Neuron (in vitro differentiated cells): ENCODE data around the gene FUBP3.

Experiments
- H2AFZ ChIP-seq: one replicate; pipeline ENCODE4 v1.6.1; 2013; ENCODE audit warnings: low read depth, mild to moderate bottlenecking, inconsistent platforms, low read length, moderate library complexity
- H3K27me3 ChIP-seq: one replicate; pipeline ENCODE4 v1.6.1; 2013; ENCODE audit warnings: low read length; ENCODE audit not compliant: insufficient read depth
- H3K36me3 ChIP-seq: one replicate; pipeline ENCODE4 v1.6.1; 2013; ENCODE audit warnings: low read length; ENCODE audit not compliant: insufficient read depth
- H3K4me1 ChIP-seq: one replicate; pipeline ENCODE4 v1.6.1; 2013; ENCODE audit warnings: low read length; ENCODE audit not compliant: insufficient read depth
- H3K4me3 ChIP-seq: 2 replicates; pipeline ENCODE4 v1.5.1; 2013; ENCODE audit warnings: mild to moderate bottlenecking, low read length, moderate library complexity
- H3K9me3 ChIP-seq: one replicate; pipeline ENCODE4 v1.6.1; 2013; ENCODE audit warnings: low read length

FUBP3 gene

DNA sequence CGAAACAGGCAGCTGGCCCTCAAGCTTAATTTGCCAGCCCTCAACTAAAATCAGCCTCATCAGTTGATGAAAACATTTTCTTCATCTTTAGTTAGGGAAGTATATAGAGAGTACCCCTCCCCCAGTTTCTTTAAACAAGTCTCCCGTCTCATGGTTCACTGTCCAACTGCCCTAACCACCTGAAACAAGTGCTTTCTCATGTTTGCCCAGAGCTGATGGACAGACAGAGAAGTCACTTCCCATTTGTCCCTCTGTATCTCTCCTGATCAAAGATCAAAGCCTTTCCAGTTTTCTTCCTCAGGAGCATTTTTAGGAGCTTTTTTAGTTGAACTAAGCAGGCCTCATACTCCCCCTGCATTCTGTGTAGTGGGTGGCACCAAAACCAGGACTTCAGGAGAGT is 21.7 kb downstream of the FUBP3 start:
- H3K27me3 ChIP-seq, result no peaks in the 10 kb centered on the region
- H3K4me3 ChIP-seq, result no peak overlapping the region
- peaks cover 60% of the 10 kb centered on the region for H3K36me3 ChIP-seq
- no peaks in the 10 kb centered on the region for H3K9me3 ChIP-seq
- H2AFZ ChIP-seq, result no peak overlapping the region
- H3K4me1 ChIP-seq, result no peaks in the 10 kb centered on the region

DNA sequence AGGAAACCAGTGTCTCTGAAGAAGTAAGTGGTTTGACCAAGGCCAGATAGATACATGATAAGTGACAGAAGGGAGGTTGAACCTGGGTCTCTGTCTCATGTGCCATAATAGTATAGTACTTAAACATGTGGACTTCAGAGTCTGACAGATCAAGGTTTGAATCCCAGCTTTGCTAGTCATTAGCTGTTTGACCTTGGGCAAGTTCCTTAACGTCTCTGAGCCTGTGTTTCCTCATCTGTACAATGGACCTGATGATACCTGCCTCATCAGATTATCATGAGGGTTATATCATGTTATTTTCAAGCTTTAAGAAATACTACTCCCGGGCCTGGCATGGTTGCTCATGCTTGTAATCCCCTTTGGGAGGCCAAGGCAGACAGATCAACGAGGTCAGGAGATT is 24.9 kb downstream of the FUBP3 start:
- Histone ChIP-seq H2AFZ (no peak overlapping the region), H3K36me3 (peaks cover 35% of the 10 kb centered on the region), H3K27me3 (no peaks in the 10 kb centered on the region), H3K9me3 (no peaks in the 10 kb centered on the region), H3K4me3 (no peak overlapping the region), H3K4me1 (peaks cover 8% of the 10 kb centered on the region)

DNA sequence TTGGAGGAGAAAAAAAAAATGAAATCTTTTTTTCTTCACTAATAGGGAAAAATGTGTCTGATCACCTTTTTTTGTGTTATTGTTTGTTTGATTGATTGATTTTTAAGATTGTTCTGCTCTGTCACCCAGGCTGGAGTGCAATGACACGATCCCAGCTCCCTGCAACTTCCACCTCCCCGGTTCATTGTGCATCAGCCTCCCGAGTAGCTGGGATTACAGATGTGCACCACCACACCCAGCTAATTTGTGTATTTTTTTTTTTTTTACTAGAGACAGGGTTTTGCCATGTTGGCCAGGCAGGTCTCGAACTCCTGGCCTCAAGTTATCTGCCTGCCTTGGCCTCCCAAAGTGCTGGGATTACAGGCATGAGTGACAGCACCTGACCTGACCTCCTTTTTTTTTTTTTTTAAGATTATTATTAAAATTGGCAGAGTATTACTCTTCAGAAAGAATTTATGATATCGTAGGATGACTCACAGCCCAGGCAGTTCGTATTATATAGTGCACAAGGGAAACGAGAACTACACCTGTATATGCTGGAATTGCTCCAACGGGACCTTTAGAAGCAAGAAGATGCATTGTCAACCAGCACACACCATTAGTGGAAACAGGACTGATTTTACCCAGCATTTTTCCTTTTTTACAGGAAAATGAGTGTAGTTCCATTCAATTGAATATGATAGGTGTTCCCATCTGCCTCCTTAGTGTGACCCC is 27.7 kb downstream of the FUBP3 start:
- Histone ChIP-seq H3K4me1 (peaks cover 14% of the 10 kb centered on the region), H3K36me3 (peaks cover 30% of the 10 kb centered on the region), H3K9me3 (no peaks in the 10 kb centered on the region), H3K27me3 (no peaks in the 10 kb centered on the region), H3K4me3 (no peak overlapping the region), H2AFZ (no peak overlapping the region)

DNA sequence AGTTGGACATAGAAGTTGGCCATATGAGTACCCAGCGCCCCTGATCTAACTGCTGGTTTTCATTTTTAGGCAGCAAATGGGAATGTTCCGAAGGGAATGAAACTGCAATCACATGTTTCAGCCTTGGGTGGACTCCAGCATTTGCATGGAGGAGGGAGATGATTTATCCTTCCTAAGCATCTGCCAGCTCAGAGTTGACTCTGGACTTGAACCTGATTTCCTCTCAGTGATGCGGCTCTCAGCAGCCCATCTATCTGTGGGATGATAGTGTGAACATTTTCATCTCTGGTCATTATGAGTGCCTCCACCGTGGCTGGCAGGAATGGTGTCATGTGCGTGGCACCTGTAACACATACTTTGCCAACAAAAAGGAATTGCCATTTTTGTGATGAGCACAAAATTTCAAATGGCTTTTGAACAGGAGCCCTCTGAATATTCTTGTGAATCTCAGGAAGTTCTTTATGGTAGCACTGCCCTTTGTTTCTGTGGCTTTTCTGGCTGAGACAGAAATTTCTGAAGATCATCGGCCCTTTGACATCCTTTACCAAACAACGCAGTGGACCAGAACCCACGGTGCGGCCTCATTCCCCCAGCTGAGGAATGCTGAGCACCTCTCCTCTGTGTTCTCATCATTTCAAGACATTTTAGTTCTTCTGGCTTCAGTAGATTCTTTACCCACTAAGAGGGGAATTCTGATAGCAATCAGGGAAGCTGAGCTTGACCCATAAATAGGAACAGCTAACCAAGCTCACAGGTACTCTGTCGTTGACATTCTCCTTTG is 28.5 kb downstream of the FUBP3 start:
- Histone ChIP-seq H3K4me3 (no peak overlapping the region), H3K27me3 (no peaks in the 10 kb centered on the region), H2AFZ (no peak overlapping the region), H3K36me3 (peaks cover 30% of the 10 kb centered on the region), H3K4me1 (peaks cover 14% of the 10 kb centered on the region), H3K9me3 (no peaks in the 10 kb centered on the region)

DNA sequence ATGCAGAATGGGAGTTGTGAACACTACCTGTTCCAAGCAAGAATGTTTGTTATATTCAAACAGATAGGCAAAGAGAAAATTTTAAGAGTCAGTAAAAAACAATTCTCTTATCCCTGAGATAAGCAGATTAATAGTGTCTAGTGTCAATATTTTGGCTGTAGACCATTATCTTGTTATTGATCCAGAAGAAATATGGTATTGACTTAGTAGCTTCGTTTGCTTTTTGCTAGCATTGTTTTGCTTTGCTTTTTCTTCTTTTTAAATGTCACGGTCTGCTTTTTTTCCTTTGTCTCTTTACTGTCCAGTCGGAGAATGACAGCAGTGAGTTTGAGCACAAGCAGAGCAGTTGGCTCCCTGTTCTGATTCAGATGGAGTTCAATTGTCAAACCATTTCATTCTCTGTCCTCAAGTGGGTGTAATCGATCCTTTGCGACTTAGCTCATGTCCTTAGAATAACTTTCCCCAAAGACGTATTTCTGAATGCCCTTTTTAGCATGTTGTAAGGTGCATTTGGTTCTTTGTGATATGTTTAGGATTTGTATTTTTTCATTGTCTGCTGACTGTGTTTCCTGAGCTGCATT is 29.3 kb downstream of the FUBP3 start:
- H3K9me3 ChIP-seq, result no peaks in the 10 kb centered on the region
- no peaks in the 10 kb centered on the region for H3K27me3 ChIP-seq
- no peak overlapping the region for H2AFZ ChIP-seq
- peaks cover 33% of the 10 kb centered on the region for H3K36me3 ChIP-seq
- H3K4me1 ChIP-seq, result peaks cover 14% of the 10 kb centered on the region
- H3K4me3 ChIP-seq, result no peak overlapping the region

DNA sequence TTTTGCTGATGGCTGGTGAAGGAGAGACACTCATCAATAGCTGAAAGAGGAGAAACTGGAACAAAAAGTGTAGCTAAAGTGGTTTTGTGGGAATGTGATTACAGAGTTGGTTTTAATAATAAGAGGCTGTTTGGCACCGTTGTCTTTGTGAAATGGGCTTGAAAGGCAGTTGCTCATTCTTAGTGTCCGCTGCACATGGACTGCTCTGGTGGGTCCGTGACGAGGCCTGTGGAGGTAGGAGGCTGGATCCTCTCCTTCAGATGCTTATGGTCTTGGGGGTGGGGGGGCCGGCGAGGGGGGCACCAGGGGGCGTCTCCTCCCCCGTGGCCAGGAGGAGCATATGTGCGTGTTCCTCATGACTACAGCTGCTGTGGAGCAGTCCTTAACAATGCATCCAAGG is 29.8 kb downstream of the FUBP3 start:
- H3K27me3 ChIP-seq, result no peaks in the 10 kb centered on the region
- H3K4me1 ChIP-seq, result peaks cover 14% of the 10 kb centered on the region
- H3K36me3 ChIP-seq, result peaks cover 34% of the 10 kb centered on the region
- H2AFZ ChIP-seq, result no peak overlapping the region
- H3K9me3 ChIP-seq, result no peaks in the 10 kb centered on the region
- no peak overlapping the region for H3K4me3 ChIP-seq

DNA sequence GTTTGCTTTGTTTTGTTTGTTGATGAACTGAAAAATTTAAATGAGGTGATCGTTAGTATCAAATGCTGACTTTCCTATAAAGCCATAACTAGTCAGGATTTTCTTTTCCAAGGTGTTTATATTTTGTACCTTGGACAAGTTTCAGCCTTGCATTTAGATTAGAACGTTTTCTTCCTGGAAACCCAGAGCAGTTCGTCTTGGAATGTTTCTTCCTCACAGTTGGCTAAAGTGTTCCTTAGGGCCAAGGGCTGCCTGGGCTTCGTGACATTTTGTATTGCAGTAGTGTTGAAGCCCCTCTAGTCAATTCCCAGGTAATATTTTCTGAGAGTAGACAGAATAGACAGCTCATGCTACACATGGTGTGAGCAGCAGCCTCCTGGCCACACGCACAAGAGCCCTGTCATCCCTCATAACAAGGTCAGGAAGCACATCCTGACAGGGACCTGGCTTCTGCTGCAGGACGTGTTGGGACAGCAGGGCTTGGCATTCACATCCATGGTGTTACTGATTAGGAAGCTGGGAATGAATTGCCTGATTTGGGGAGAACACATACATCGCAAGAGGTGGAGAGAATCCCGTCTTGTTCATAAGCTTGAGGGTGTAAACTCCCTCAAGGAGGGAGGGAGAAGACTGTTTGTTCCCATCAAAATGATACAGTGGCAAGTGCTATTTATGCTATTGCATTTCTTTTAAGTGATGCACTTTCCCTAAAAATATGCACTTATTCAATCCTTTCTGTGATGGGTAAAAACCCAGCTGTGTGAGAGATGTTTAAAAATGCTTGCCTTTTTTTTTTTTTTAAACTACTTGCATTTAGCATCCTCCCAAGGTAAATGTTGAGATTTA is 31.7 kb downstream of the FUBP3 start:
- Histone ChIP-seq H3K9me3 (no peaks in the 10 kb centered on the region), H3K27me3 (no peaks in the 10 kb centered on the region), H3K36me3 (peaks cover 48% of the 10 kb centered on the region), H3K4me1 (peaks cover 14% of the 10 kb centered on the region), H3K4me3 (no peak overlapping the region), H2AFZ (no peak overlapping the region)

DNA sequence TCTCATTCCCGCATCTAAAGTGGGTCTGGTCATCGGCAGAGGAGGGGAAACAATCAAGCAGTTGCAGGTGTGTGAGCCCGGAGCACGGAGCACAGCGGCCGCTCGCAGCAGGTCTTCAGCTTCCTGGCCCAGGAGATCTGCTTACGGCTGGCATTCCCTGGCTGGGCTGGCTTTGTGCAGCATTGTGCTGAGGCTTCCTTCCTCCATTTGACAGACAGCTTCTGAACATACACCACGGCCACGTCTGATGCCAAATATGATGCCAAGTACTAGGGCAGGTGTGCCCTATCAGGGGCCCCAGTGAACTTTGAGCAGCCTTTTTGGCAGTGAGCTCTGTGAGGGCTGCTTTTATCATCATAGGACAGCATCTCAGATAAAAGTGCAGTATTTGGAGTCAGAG is 37.1 kb downstream of the FUBP3 start:
- Histone ChIP-seq H2AFZ (no peak overlapping the region), H3K4me3 (no peak overlapping the region), H3K27me3 (no peaks in the 10 kb centered on the region), H3K9me3 (no peaks in the 10 kb centered on the region), H3K36me3 (peaks cover 95% of the 10 kb centered on the region), H3K4me1 (no peaks in the 10 kb centered on the region)

DNA sequence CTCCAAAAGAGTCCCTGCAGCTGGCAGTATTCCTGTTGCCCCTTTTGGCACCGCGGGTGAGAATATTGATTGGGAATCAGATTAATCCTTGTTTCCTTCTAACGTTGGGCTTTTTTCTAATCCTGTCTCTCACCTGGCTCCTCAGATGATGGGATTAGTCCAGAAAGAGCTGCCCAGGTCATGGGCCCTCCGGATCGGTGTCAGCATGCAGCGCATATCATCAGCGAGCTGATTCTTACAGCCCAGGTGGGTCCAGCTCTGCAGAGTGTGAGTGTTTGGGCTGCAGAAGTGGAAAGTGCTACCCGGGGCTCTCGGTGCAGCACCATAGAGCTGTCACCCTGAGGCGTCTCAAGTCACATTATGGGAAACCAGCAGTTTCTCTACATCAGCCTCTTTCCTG is 44.1 kb downstream of the FUBP3 start:
- Histone ChIP-seq H3K4me3 (no peak overlapping the region), H3K36me3 (peaks cover 79% of the 10 kb centered on the region), H3K9me3 (no peaks in the 10 kb centered on the region), H2AFZ (no peak overlapping the region), H3K4me1 (peaks cover 30% of the 10 kb centered on the region), H3K27me3 (no peaks in the 10 kb centered on the region)

DNA sequence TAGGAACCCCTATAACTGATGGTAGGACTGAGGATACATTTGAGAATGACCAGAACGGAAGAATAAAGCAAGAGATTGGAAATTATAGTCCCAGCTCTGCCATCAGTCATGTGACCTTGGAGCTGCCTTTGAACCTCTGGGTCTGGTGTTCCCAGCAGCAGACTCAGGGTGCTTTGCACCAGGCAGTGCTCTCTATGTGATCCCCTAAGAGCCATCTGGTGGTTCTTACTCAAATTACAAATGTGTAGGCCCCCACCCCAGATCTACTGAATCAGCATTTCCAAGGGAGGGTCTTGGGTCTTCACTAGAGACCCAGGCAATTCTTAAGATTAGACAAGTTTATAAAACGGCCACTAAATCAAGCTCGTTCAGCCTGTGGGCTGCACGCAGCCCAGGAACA is 44.8 kb downstream of the FUBP3 start:
- Histone ChIP-seq H2AFZ (no peak overlapping the region), H3K36me3 (peaks cover 73% of the 10 kb centered on the region), H3K9me3 (no peaks in the 10 kb centered on the region), H3K27me3 (no peaks in the 10 kb centered on the region), H3K4me3 (no peak overlapping the region), H3K4me1 (peaks cover 32% of the 10 kb centered on the region)

DNA sequence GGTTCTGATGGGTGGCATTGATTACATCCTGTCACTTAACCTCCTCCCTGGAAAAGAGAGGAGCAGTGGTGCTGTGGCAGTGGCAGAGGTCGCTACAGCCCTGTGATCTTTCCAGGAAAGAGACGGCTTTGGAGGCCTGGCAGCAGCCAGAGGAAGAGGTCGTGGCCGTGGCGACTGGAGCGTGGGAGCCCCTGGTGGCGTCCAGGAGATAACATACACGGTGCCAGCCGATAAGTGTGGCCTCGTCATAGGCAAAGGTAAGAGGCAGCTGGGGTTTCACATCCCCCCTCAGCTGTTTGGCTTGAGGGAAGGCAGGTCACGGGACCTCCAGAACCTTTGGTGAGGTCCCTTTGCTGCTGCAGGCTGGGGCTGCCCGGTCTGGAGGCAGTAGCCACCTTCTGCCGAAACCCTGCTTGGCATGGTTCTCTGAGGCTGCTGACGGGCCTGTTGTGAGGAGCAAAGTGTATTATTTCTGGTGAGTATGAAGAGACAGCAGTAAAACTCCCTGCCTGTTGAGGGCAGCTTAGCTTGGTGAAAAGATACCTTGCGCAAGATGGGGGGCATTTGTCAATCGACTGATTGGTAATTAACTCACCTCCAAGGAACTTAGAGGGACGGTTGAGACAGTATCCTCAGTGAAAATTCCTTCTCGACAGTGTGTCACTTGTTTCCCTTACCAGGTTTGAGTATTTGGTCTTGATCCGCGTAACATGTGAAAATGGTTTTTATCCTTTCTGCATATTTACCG is 47.0 kb downstream of the FUBP3 start:
- Histone ChIP-seq H3K27me3 (no peaks in the 10 kb centered on the region), H3K9me3 (no peaks in the 10 kb centered on the region), H2AFZ (no peak overlapping the region), H3K4me3 (no peak overlapping the region), H3K36me3 (peaks cover 61% of the 10 kb centered on the region), H3K4me1 (peaks cover 45% of the 10 kb centered on the region)

DNA sequence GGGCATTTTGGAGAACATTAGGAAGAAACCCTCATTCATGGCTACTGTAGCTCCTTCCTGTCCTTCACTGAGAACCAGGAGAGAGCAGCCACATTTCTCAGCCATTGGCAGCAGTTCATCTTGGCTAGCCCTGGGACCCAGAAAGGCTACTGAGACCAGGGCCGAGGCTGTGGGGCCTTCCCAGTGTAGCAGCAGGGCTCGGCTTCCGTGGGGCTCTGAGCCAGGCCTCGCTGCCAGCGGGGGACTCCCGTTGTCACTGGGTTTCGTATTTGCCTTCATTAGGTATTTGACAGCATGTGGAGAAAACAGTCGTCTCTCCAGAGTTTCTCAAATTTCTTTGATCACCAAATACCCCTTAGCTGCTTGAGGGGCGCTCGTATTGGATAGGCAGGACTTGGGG is 47.7 kb downstream of the FUBP3 start:
- no peaks in the 10 kb centered on the region for H3K27me3 ChIP-seq
- no peaks in the 10 kb centered on the region for H3K9me3 ChIP-seq
- peaks cover 67% of the 10 kb centered on the region for H3K36me3 ChIP-seq
- peaks cover 45% of the 10 kb centered on the region for H3K4me1 ChIP-seq
- H3K4me3 ChIP-seq, result no peak overlapping the region
- no peak overlapping the region for H2AFZ ChIP-seq
